Measurements from ENCODE around the gene SUB1.

SUB1 gene

DNA sequence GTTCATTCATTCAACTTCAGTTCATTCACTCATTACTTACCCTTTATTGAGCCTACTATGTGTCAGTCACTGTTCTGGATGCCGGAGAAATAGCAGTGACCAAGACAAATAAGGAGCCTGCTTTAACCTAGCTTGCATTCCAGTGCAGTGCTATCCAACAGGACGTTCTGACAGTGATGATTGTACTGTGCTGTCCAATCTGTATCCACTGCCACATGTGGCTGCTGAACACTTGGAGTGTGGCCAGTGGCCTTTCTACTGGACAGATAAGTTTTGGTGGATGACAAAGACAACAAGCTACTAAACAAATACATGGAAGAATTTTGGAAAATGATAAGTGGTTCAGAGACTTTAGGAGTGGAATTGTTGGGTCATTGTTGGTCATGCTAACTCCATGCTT is 33.6 kb downstream of the SUB1 start (continued):
- TF ChIP-seq, protein P1, sequence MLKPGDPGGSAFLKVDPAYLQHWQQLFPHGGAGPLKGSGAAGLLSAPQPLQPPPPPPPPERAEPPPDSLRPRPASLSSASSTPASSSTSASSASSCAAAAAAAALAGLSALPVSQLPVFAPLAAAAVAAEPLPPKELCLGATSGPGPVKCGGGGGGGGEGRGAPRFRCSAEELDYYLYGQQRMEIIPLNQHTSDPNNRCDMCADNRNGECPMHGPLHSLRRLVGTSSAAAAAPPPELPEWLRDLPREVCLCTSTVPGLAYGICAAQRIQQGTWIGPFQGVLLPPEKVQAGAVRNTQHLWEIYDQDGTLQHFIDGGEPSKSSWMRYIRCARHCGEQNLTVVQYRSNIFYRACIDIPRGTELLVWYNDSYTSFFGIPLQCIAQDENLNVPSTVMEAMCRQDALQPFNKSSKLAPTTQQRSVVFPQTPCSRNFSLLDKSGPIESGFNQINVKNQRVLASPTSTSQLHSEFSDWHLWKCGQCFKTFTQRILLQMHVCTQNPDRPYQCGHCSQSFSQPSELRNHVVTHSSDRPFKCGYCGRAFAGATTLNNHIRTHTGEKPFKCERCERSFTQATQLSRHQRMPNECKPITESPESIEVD (tag by site-specific recombination; IDR thresholded peaks at IDR 0.05) = no peak

DNA sequence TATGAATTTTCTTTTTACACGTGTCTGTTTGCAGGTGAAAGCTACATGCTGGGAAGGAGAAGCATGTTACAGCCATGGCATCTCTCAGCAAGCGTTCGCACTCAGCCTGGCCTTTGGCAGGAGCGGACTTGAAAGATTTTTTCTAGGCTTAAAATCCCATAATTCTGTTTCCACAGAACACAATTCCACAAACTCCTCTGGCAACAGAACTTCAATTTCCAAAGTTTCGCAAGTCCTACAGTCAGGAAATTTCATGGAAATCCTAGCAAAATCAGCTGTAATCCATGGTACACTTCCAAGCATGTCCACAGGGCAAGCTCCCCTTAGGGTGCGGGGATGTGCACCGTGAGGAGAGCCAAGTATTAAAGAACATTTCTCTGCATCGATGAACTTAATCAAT is 35.9 kb downstream of the SUB1 start:
- Histone ChIP-seq H3K4me3 (ENCODE audit: low read depth, low read length) (no peak overlapping the region), H3K9me3 (ENCODE audit: control insufficient read depth, insufficient read depth, low read depth, low read length) (no peaks in the 10 kb centered on the region), H3K36me3 (ENCODE audit: control insufficient read depth in 2 of 2, insufficient read depth in 1 of 2, low read length in 2 of 2) (no peaks in the 10 kb centered on the region), H3K27ac (ENCODE audit: extremely low read depth, low read depth, low read length) (no peak overlapping the region), H3K4me1 (ENCODE audit: control insufficient read depth, insufficient read depth, low read length) (no peaks in the 10 kb centered on the region)
- POLR2A ChIA-PET = no interaction called here
- CTCF ChIA-PET = interaction anchor here (0.5 to 1.1 kb wide), 3 partner anchors 9 to 341 kb away, joined by 3 to 5 read pairs (median 4); no protein-coding TSS in a partner anchor
- TF ChIP-seq ZNF24 (tag by site-specific recombination; IDR thresholded peaks at IDR 0.05) (no peak), ZNF561 (tag by site-specific recombination; IDR thresholded peaks at IDR 0.05; ENCODE audit: borderline replicate concordance) (no peak), MYNN (tag by site-specific recombination; IDR thresholded peaks at IDR 0.05; ENCODE audit: borderline replicate concordance) (no peak), ZNF423 (tag by site-specific recombination; IDR thresholded peaks at IDR 0.05) (no peak), ZNF549 (tag by site-specific recombination; IDR thresholded peaks at IDR 0.05) (no peak), ZXDB (tag by site-specific recombination; IDR thresholded peaks at IDR 0.05) (no peak), KLF7 (tag by site-specific recombination; IDR thresholded peaks at IDR 0.05; ENCODE audit: borderline replicate concordance) (no peak), KLF9 (tag by site-specific recombination; IDR thresholded peaks at IDR 0.05; ENCODE audit: low read depth) (no peak), ZIC2 (tag by site-specific recombination; IDR thresholded peaks at IDR 0.05) (no peak), ZNF670 (tag by site-specific recombination; IDR thresholded peaks at IDR 0.05; ENCODE audit: low read depth) (no peak)
- TF ChIP-seq, protein P2, sequence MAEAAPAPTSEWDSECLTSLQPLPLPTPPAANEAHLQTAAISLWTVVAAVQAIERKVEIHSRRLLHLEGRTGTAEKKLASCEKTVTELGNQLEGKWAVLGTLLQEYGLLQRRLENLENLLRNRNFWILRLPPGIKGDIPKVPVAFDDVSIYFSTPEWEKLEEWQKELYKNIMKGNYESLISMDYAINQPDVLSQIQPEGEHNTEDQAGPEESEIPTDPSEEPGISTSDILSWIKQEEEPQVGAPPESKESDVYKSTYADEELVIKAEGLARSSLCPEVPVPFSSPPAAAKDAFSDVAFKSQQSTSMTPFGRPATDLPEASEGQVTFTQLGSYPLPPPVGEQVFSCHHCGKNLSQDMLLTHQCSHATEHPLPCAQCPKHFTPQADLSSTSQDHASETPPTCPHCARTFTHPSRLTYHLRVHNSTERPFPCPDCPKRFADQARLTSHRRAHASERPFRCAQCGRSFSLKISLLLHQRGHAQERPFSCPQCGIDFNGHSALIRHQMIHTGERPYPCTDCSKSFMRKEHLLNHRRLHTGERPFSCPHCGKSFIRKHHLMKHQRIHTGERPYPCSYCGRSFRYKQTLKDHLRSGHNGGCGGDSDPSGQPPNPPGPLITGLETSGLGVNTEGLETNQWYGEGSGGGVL (tag by site-specific recombination; IDR thresholded peaks at IDR 0.05) = no peak
- TF ChIP-seq, protein P3, sequence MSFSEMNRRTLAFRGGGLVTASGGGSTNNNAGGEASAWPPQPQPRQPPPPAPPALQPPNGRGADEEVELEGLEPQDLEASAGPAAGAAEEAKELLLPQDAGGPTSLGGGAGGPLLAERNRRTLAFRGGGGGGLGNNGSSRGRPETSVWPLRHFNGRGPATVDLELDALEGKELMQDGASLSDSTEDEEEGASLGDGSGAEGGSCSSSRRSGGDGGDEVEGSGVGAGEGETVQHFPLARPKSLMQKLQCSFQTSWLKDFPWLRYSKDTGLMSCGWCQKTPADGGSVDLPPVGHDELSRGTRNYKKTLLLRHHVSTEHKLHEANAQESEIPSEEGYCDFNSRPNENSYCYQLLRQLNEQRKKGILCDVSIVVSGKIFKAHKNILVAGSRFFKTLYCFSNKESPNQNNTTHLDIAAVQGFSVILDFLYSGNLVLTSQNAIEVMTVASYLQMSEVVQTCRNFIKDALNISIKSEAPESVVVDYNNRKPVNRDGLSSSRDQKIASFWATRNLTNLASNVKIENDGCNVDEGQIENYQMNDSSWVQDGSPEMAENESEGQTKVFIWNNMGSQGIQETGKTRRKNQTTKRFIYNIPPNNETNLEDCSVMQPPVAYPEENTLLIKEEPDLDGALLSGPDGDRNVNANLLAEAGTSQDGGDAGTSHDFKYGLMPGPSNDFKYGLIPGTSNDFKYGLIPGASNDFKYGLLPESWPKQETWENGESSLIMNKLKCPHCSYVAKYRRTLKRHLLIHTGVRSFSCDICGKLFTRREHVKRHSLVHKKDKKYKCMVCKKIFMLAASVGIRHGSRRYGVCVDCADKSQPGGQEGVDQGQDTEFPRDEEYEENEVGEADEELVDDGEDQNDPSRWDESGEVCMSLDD (tag by site-specific recombination; IDR thresholded peaks at IDR 0.05) = no peak
- TF ChIP-seq, protein P4, sequence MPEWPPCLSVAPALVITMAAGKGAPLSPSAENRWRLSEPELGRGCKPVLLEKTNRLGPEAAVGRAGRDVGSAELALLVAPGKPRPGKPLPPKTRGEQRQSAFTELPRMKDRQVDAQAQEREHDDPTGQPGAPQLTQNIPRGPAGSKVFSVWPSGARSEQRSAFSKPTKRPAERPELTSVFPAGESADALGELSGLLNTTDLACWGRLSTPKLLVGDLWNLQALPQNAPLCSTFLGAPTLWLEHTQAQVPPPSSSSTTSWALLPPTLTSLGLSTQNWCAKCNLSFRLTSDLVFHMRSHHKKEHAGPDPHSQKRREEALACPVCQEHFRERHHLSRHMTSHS (tag by site-specific recombination; IDR thresholded peaks at IDR 0.05) = no peak
- TF ChIP-seq, protein P5, sequence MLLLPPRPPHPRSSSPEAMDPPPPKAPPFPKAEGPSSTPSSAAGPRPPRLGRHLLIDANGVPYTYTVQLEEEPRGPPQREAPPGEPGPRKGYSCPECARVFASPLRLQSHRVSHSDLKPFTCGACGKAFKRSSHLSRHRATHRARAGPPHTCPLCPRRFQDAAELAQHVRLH (tag by site-specific recombination; IDR thresholded peaks at IDR 0.05) = no peak
- TF ChIP-seq, protein P6, sequence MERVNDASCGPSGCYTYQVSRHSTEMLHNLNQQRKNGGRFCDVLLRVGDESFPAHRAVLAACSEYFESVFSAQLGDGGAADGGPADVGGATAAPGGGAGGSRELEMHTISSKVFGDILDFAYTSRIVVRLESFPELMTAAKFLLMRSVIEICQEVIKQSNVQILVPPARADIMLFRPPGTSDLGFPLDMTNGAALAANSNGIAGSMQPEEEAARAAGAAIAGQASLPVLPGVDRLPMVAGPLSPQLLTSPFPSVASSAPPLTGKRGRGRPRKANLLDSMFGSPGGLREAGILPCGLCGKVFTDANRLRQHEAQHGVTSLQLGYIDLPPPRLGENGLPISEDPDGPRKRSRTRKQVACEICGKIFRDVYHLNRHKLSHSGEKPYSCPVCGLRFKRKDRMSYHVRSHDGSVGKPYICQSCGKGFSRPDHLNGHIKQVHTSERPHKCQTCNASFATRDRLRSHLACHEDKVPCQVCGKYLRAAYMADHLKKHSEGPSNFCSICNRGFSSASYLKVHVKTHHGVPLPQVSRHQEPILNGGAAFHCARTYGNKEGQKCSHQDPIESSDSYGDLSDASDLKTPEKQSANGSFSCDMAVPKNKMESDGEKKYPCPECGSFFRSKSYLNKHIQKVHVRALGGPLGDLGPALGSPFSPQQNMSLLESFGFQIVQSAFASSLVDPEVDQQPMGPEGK (tag by site-specific recombination; IDR thresholded peaks at IDR 0.05) = no peak
- TF ChIP-seq, protein P7, sequence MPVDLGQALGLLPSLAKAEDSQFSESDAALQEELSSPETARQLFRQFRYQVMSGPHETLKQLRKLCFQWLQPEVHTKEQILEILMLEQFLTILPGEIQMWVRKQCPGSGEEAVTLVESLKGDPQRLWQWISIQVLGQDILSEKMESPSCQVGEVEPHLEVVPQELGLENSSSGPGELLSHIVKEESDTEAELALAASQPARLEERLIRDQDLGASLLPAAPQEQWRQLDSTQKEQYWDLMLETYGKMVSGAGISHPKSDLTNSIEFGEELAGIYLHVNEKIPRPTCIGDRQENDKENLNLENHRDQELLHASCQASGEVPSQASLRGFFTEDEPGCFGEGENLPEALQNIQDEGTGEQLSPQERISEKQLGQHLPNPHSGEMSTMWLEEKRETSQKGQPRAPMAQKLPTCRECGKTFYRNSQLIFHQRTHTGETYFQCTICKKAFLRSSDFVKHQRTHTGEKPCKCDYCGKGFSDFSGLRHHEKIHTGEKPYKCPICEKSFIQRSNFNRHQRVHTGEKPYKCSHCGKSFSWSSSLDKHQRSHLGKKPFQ (tag by site-specific recombination; IDR thresholded peaks at IDR 0.05) = no peak
